Endothelial cell (in vitro differentiated cells): ENCODE measurements around the gene ATF4. TPM values are rescaled to one million over a fixed set of nuclear protein-coding genes. Genes with fewer than 3 reads are reported as not detected.

Source experiments
- DNase-seq: peaks from one replicate; pipeline ENCODE4 v3.0.0; 2021; ENCODE audit warnings: low spot score
- H3K27ac Mint-ChIP-seq: one replicate; pipeline ENCODE4 v1.8.0; 2021; ENCODE audit warnings: mixed read lengths, inconsistent platforms; ENCODE audit not compliant: unreplicated experiment
- H3K27me3 Mint-ChIP-seq: one replicate; pipeline ENCODE4 v1.8.0; 2021; ENCODE audit warnings: mild to moderate bottlenecking, moderate library complexity, mixed read lengths, inconsistent platforms; ENCODE audit not compliant: unreplicated experiment
- H3K36me3 Mint-ChIP-seq: one replicate; pipeline ENCODE4 v1.8.0; 2021; ENCODE audit warnings: mild to moderate bottlenecking, low read depth, mixed read lengths, inconsistent platforms; ENCODE audit not compliant: unreplicated experiment
- H3K4me1 Mint-ChIP-seq: one replicate; pipeline ENCODE4 v1.8.0; 2021; ENCODE audit warnings: mild to moderate bottlenecking, mixed read lengths, inconsistent platforms; ENCODE audit not compliant: unreplicated experiment
- H3K4me3 Mint-ChIP-seq: one replicate; pipeline ENCODE4 v1.8.0; 2021; ENCODE audit warnings: mild to moderate bottlenecking, mixed read lengths, inconsistent platforms; ENCODE audit not compliant: unreplicated experiment
- H3K9me3 Mint-ChIP-seq: one replicate; pipeline ENCODE4 v1.8.0; 2021; ENCODE audit warnings: mixed read lengths, inconsistent platforms; ENCODE audit not compliant: unreplicated experiment
- CTCF ChIP-seq: fragments of 200-600 bp; sonication (generic); IDR thresholded peaks from one replicate; pipeline ENCODE4 v1.5.0; 2021; ENCODE audit warnings: antibody characterized with exemption; ENCODE audit not compliant: unreplicated experiment
- total RNA-seq: library from RNA; stranded (reverse); fragmentation: NEBNext Ultra II Directional; extraction: Animal tissue kit (Norgen Biotek cat#: 25700); gene quantifications from one replicate; pipeline ENCODE4 v1.2.1, GENCODE V29; 2021; ENCODE audit not compliant: unreplicated experiment

Gene ATF4
- total RNA-seq, 1 donor from 2014 or later, result 312 TPM

GRCh38 chr22:39492186-39492585 lies 28.2 kb upstream of the ATF4 start:
- DNase-seq, result no peak
- TF ChIP-seq CTCF, result no peak
- Mint-ChIP-seq H3K9me3 (no peaks in the 10 kb centered on the region), H3K27ac (no peak overlapping the region), H3K4me1 (peaks cover 3% of the 10 kb centered on the region), H3K36me3 (no peaks in the 10 kb centered on the region), H3K4me3 (no peak overlapping the region), H3K27me3 (peaks cover under 1% of the 10 kb centered on the region)

DNA sequence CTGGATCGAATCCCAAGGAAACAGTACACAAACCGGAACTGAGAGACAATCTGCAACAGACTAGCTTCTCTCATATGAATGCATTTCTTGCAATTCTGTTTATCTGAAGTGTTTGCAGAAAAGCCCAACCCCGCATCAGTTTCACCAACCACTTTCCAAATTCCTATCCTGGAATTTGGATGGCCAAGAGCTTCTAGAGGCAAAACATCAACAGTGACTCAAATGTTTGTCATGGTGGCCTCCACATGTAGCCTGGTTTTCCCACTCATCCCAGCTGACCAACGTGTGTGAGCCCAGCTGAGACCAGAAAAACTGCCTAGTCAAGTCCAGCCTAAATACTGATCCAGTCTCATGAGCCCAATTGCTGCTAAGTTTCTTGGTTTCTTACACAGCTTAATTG lies 26.6 kb upstream of the ATF4 start:
- Mint-ChIP-seq H3K27me3 (peaks cover 4% of the 10 kb centered on the region), H3K9me3 (no peaks in the 10 kb centered on the region), H3K4me3 (peak overlapping the region; percentile 2), H3K4me1 (peaks cover 8% of the 10 kb centered on the region), H3K27ac (no peak overlapping the region), H3K36me3 (no peaks in the 10 kb centered on the region)
- TF ChIP-seq CTCF, result no peak
- DNase-seq, result no peak

DNA sequence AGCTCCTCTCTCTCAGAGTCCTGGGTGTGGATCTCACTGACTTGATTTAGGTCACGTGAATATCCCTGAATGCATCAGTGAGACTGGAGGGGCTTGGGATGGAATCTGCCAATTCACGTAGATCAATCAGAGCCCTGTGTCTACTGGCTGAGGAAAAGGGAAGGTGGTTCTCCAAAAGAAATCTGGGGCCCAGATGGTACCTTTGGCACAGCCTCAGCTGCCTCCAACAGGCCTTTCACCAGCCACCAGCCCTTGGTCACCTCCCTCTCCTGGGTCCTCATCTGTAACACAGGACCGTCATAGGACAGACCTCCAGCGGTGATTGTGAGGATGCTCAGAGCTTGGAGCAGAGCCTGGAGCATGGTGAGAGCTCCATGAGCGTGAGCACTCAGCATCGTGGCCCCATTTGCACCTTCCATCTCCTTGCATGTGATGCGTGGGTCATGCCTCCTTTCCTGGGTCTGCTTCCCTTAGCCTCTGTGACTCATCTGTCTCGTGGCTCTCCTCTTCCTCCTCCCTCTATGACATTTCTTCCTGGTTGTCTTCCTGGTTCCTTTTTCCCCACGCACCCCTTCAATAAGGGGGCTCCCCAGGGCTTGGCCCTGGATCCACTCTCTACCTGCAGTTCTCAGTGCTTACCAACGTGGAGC lies 25.8 kb upstream of the ATF4 start:
- DNase-seq, result no peak
- no peak overlapping the region for H3K4me3 Mint-ChIP-seq
- no peak overlapping the region for H3K27ac Mint-ChIP-seq
- TF ChIP-seq CTCF, result no peak
- peaks cover 6% of the 10 kb centered on the region for H3K27me3 Mint-ChIP-seq
- no peaks in the 10 kb centered on the region for H3K9me3 Mint-ChIP-seq
- peaks cover 4% of the 10 kb centered on the region for H3K36me3 Mint-ChIP-seq
- peaks cover 10% of the 10 kb centered on the region for H3K4me1 Mint-ChIP-seq

DNA sequence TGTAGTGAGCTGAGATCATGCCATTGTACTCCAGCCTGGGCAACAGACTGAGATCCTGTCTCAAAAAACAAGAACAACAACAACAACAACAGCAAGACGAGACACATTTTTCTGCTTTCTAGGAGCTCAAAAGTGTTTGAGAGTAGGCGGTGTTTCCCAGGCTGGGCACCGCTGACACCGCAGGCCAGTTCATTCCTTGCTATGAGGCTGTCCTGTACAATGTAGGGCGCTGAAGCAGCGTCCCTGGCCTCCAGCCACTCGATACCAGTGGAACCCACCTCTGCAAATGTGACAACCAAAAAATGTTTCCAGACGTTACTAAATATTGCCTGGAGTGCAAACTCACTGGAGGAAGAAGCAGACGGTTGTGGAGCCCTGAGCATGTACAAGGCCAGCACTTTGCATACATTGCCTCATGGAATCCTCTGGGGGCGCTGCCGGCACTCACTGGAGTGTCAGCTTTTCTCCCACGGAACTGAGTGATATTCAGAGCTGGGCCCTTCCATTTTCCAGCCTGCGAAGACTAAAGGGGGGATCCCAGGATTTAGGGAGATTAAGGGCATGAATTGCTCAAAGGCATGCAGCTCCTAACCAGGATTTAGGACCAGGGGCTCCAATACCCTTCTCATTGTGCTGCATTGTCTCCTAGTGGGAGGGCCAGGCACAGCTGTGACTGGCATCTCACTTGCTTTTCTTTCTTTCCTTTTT lies 24.1 kb upstream of the ATF4 start:
- no peak overlapping the region for H3K27ac Mint-ChIP-seq

More for the DNA sequence above, 24.1 kb upstream of the ATF4 start:
- Mint-ChIP-seq H3K27me3 (peaks cover 6% of the 10 kb centered on the region), H3K4me3 (no peak overlapping the region), H3K36me3 (peaks cover 4% of the 10 kb centered on the region), H3K4me1 (peaks cover 10% of the 10 kb centered on the region), H3K9me3 (no peaks in the 10 kb centered on the region)
- peak; percentile 70 for TF ChIP-seq CTCF
- DNase-seq, result peak; percentile 76
